Measurements from ENCODE around the gene NEURL1. TPM values are rescaled to one million over a fixed set of nuclear protein-coding genes. Genes with fewer than 3 reads are reported as not detected.

NEURL1 gene
- total RNA-seq, 1 donor from 2014 or later, result 1.8 TPM

GRCh38 chr10:103504181-103504783 is 10.8 kb downstream of the NEURL1 start:
- no peak overlapping the region for H3K4me3 Mint-ChIP-seq
- H3K27me3 Mint-ChIP-seq (ENCODE audit: low read depth), result peaks cover 21% of the 10 kb centered on the region
- H3K36me3 Mint-ChIP-seq (ENCODE audit: low read depth), result no peaks in the 10 kb centered on the region
- no peak overlapping the region for H3K27ac Mint-ChIP-seq (ENCODE audit: unreplicated experiment)
- H3K4me1 Mint-ChIP-seq, result peaks cover 16% of the 10 kb centered on the region
- DNase-seq (ENCODE audit: low read depth, low spot score), result no peak
- no peak for TF ChIP-seq CTCF (conservative IDR thresholded peaks at IDR 0.05)
- no peaks in the 10 kb centered on the region for H3K9me3 Mint-ChIP-seq

- H3K27ac Mint-ChIP-seq (ENCODE audit: unreplicated experiment), result no peak overlapping the region
- TF ChIP-seq CTCF (conservative IDR thresholded peaks at IDR 0.05), result no peak
- H3K4me3 Mint-ChIP-seq, result no peak overlapping the region
- no peak for DNase-seq (ENCODE audit: low read depth, low spot score)
- no peaks in the 10 kb centered on the region for H3K9me3 Mint-ChIP-seq
- no peaks in the 10 kb centered on the region for H3K36me3 Mint-ChIP-seq (ENCODE audit: low read depth)
- H3K27me3 Mint-ChIP-seq (ENCODE audit: low read depth), result peaks cover 10% of the 10 kb centered on the region
- H3K4me1 Mint-ChIP-seq, result peaks cover 3% of the 10 kb centered on the region
These were observed 12.6 kb downstream of the NEURL1 start for GRCh38 chr10:103506061-103506460.

GRCh38 chr10:103507235-103508191 is 14.0 kb downstream of the NEURL1 start:
- no peak for DNase-seq (ENCODE audit: low read depth, low spot score)
- Mint-ChIP-seq H3K9me3 (no peaks in the 10 kb centered on the region), H3K4me3 (no peak overlapping the region), H3K27me3 (ENCODE audit: low read depth) (peaks cover 7% of the 10 kb centered on the region), H3K36me3 (ENCODE audit: low read depth) (no peaks in the 10 kb centered on the region), H3K4me1 (peaks cover 3% of the 10 kb centered on the region), H3K27ac (ENCODE audit: unreplicated experiment) (no peak overlapping the region)
- no peak for TF ChIP-seq CTCF (conservative IDR thresholded peaks at IDR 0.05)

GRCh38 chr10:103510046-103510685 is 16.7 kb downstream of the NEURL1 start:
- TF ChIP-seq CTCF (conservative IDR thresholded peaks at IDR 0.05), result no peak
- Mint-ChIP-seq H3K27ac (ENCODE audit: unreplicated experiment) (no peak overlapping the region), H3K9me3 (no peaks in the 10 kb centered on the region), H3K36me3 (ENCODE audit: low read depth) (no peaks in the 10 kb centered on the region), H3K27me3 (ENCODE audit: low read depth) (no peaks in the 10 kb centered on the region), H3K4me1 (no peaks in the 10 kb centered on the region), H3K4me3 (no peak overlapping the region)
- DNase-seq (ENCODE audit: low read depth, low spot score), result no peak

- H3K27ac Mint-ChIP-seq (ENCODE audit: unreplicated experiment), result no peak overlapping the region
- H3K4me1 Mint-ChIP-seq, result no peaks in the 10 kb centered on the region
- DNase-seq (ENCODE audit: low read depth, low spot score), result no peak
These were observed 17.6 kb downstream of the NEURL1 start for GRCh38 chr10:103510791-103511752.

More at GRCh38 chr10:103510791-103511752, 17.6 kb downstream of the NEURL1 start:
- Mint-ChIP-seq H3K36me3 (ENCODE audit: low read depth) (no peaks in the 10 kb centered on the region), H3K9me3 (no peaks in the 10 kb centered on the region), H3K4me3 (no peak overlapping the region), H3K27me3 (ENCODE audit: low read depth) (no peaks in the 10 kb centered on the region)
- TF ChIP-seq CTCF (conservative IDR thresholded peaks at IDR 0.05), result no peak
